ENCODE measurements around the gene KDM4E.

The KDM4E gene

GRCh38 chr11:95068549-95068948 is 43.5 kb downstream of the KDM4E start:
- Mint-ChIP-seq H3K4me1 (peaks cover 38% of the 10 kb centered on the region), H3K9me3 (no peaks in the 10 kb centered on the region), H3K27me3 (no peaks in the 10 kb centered on the region)

GRCh38 chr11:95070471-95070870 is 45.4 kb downstream of the KDM4E start:
- peak overlapping the region; percentile 42 for H3K4me3 Mint-ChIP-seq
- H3K27ac Mint-ChIP-seq: peak overlapping the region; percentile 63
- no peaks in the 10 kb centered on the region for H3K9me3 Mint-ChIP-seq
- no peaks in the 10 kb centered on the region for H3K27me3 Mint-ChIP-seq
- peaks cover 38% of the 10 kb centered on the region for H3K4me1 Mint-ChIP-seq
- peaks cover 9% of the 10 kb centered on the region for H3K36me3 Mint-ChIP-seq

More at GRCh38 chr11:95068549-95068948, 43.5 kb downstream of the KDM4E start:
- Mint-ChIP-seq H3K27ac (peak overlapping the region; percentile 98), H3K4me3 (peak overlapping the region; percentile 98), H3K36me3 (peaks cover 9% of the 10 kb centered on the region)

GRCh38 chr11:95072948-95073347 is 47.9 kb downstream of the KDM4E start:
- H3K36me3 Mint-ChIP-seq: peaks cover 9% of the 10 kb centered on the region
- peak overlapping the region; percentile 18 for H3K27ac Mint-ChIP-seq
- peaks cover 36% of the 10 kb centered on the region for H3K4me1 Mint-ChIP-seq
- no peak overlapping the region for H3K4me3 Mint-ChIP-seq
- H3K27me3 Mint-ChIP-seq: no peaks in the 10 kb centered on the region
- no peaks in the 10 kb centered on the region for H3K9me3 Mint-ChIP-seq

GRCh38 chr11:95074792-95075563 is 49.9 kb downstream of the KDM4E start:
- H3K4me3 Mint-ChIP-seq: no peak overlapping the region
- H3K9me3 Mint-ChIP-seq: no peaks in the 10 kb centered on the region
- H3K27ac Mint-ChIP-seq: no peak overlapping the region
- H3K36me3 Mint-ChIP-seq: peaks cover 7% of the 10 kb centered on the region
- no peaks in the 10 kb centered on the region for H3K27me3 Mint-ChIP-seq
- peaks cover 27% of the 10 kb centered on the region for H3K4me1 Mint-ChIP-seq

- peaks cover 17% of the 10 kb centered on the region for H3K4me1 Mint-ChIP-seq
- no peak overlapping the region for H3K4me3 Mint-ChIP-seq
- peaks cover 2% of the 10 kb centered on the region for H3K36me3 Mint-ChIP-seq
- no peaks in the 10 kb centered on the region for H3K27me3 Mint-ChIP-seq
- H3K9me3 Mint-ChIP-seq: no peaks in the 10 kb centered on the region
- H3K27ac Mint-ChIP-seq: peak overlapping the region; percentile 8
Measured at GRCh38 chr11:95076416-95076815, 51.4 kb downstream of the KDM4E start.

- H3K36me3 Mint-ChIP-seq: no peaks in the 10 kb centered on the region
- no peak overlapping the region for H3K4me3 Mint-ChIP-seq
- H3K27ac Mint-ChIP-seq: no peak overlapping the region
- no peaks in the 10 kb centered on the region for H3K9me3 Mint-ChIP-seq
- peaks cover 15% of the 10 kb centered on the region for H3K4me1 Mint-ChIP-seq
- H3K27me3 Mint-ChIP-seq: no peaks in the 10 kb centered on the region
Measured at GRCh38 chr11:95076981-95077380, 51.9 kb downstream of the KDM4E start.
